ENCODE results near the gene NIP7.
"Not testable (repeated sequence)": the region's sequence is repeated elsewhere in the genome, so short reads cannot be mapped to it uniquely, and the experiment has no call there.

Gene NIP7
- 30.9 to 184 (median 50.4) reads per million in 3 experiments for total RNA-seq

DNA sequence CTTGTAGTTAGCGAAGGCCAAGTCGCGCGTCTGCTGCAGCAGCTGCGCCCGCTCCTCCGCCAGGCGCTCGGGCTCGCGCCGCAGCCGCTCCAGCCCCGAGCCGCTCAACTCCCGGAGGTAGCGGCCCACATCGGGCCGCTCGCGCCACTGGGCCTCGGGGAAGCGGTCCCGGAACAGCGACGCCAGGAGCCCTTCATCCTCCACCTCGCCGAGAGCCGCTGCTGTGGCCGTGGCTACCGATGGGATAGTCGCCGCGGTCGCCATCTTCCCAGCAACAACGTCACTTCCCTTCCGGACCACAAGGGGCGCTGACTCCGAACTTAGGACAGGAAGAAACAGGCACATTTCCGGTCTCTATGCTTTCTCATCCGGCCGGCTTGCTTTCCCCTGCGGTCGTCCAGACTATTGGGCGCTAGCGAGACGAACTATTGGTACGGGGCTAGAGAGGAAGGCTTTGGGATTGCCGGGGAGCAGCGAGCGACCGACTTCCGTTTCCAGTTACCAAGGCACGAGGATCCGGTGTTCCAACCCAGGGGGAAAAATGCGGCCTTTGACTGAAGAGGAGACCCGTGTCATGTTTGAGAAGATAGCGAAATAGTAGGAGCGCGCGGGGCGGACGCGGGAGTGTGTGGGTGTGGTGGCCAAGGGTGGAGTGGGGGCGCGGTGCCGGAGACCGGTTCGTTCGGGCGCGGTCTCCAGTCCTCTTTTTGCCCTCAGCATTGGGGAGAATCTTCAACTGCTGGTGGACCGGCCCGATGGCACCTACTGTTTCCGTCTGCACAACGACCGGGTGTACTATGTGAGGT lies at the start of gene NIP7, which contains the start of gene COG8:
TSS of gene NIP7 (plus strand) at position 484 of the 806 bp plus-strand sequence. CDS start at position 542, 58 bp downstream.
TSS of gene COG8 (minus strand) at position 276 of the 806 bp plus-strand sequence. CDS start at position 264, 12 bp downstream.
- peak; percentile 89 for DNase-seq

DNA sequence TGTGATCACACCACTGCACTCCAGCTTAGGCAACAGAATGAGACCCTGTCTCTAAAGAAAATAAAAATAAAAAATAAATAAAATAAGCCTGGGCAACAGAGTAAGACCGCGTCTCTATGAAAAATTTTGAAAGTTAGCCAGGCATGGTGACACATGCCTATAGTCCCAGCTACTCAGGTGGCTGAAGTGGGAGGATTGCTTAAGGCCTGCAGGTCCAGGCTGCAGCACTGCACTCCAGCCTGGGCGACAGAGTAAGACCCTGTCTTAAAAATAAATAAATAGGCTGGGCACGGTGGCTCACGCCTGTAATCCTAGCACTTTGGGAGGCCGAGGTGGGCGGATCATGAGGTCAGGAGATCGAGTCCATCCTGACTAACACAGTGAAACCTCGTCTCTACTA lies 47.9 kb upstream of the NIP7 start:
- DNase-seq = not testable (repeated sequence)

DNA sequence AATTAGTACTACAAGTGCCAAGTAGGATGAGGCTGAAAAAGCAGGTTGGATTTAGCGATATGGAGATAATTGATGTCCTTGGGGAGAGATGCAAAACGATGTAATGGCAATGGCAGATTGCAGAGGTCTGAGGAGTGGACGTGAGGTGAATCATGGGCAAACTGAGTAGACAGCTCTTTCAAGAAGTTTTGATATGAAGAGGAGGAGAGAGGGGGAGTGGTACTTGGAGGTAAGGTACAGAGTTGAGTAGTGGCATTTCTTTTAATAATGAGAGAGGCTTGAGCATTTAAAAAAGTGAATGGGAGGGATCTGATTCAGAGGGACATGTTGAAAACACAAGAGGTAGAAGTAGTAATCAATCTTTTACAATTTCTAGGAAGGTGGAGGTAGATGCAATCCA lies 46.2 kb upstream of the NIP7 start:
- no peak for DNase-seq

DNA sequence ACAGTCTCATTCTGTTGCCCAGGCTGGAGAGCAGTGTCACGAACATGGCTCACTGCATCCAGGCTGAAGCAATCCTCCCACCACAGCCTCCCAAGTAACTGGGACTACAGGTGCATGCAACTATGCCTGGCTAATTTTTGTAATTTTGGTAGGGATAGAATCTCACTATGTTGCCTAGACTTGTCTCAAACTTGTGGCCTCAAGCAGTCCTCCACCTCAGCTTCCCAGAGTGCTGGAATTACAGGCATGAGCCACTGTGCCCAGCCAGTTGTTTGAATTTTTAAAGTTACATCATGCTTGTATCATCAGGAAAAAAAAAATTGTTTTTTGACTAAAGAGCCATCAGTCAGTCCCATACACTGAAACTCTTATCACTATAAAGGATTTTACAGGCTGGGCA lies 45.5 kb upstream of the NIP7 start:
- DNase-seq = no peak

DNA sequence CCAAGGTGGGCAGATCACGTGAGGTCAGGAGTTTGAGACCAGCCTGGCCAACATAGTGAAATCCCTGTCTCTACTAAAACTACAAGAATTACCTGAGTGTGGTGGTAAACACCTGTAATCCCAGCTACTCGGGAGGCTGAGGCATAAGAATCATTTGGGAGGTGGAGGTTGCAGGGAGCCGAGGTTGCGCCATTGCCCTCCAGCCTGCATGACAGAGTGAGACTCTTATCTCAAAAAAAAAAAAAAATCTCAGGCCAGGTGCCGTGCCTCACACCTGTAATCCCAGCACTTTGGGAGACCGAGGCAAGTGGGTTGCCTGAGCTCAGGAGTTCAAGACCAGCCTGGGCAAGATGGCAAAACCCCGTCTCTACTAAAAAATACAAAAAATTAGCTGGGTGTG lies 42.8 kb upstream of the NIP7 start:
- not testable (repeated sequence) for DNase-seq

DNA sequence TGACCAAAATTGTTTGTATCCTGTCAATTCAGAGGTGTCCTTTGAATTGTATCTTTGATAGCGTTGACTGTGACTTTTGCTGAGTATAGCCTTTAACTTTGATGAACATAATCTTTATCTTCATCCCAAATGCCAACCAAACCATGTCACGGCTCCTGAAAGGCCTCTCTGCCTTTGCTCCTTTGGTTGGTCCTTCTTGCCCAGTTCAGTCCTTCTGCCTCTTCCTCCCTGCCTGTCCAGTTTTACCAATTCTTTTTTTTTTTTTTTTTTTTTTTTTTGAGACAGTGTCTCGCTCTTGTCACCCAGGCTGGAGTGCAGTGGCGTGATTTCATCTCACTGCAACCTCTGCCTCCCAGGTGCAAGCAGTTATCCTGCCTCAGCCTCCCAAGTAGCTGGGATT lies 41.3 kb upstream of the NIP7 start:
- no peak for DNase-seq

DNA sequence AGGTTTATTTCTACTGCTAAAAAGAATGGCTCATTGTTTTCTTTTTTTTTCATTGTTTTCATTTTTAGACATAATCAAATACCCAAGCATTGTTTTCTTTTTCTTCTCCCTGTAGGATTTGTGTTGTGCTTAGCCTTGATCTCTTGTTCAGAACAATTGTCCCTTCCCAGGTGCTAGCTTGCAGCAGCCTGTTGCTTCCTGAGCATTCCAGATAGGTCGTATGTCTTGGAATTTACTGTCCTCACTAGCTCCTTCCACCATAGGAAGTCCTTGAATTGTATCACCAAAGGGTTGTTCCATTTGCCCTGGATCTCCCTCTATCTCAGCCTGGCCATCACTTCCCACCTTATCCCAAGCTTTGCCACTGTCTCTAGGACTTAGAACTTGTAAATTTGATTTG lies 38.4 kb upstream of the NIP7 start:
- DNase-seq = no peak

DNA sequence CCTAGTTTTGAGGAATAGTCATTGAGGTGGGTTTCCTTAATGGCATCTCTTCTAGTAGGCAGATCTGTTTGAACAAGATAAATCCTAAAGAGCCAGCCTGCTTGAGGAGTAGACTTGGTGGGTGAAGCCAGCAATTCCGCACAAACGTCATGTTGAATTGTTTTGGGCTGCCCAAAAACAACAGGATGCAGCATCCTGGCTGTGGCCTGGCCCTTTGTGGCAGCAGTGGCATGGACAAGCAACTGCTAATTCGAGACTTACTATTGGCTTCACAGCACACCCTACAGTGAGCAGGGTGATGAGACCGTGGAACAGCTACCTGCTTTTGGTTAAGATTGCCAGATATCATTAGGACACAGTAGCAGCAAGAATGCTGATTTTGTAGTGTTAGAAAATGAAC lies 37.7 kb upstream of the NIP7 start:
- DNase-seq = no peak

DNA sequence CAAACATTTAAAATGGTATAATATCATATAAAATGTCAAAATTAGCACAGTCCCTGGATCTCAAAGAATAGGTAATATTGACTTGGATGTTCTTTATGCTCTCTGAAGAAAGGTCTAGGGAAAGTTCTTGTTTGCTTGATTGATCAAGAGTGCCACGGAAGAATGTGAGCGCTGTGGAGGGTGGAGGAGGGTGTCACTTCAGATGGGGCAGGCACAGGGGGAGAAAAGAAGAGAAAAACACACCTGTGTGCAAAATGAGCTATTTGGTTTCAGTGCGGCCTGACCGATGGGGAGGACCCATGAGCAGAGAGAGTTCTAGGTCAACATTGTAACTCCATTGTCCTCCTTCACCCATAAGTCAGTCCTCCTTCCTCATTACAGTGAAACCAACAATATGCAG lies 37.3 kb upstream of the NIP7 start:
- no peak for DNase-seq

DNA sequence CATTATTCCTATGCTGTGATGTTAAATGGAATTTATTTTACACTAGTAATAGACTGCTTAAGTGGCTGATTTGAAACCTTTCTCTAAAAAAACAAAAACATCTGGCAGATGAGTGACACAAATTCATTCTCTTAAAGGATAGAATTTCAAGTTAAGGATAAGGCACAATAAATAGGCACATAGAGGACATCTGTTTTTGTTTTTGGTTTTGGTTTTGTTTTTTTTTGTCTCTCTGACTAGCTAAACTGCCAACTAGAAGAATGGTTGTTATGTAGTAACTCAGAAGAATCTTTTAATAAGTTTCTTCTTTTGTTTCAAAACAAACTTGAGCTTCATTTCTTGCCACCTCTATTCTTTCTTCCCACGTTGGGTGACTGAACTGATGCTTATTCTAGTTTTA lies 33.5 kb upstream of the NIP7 start:
- no peak for DNase-seq

DNA sequence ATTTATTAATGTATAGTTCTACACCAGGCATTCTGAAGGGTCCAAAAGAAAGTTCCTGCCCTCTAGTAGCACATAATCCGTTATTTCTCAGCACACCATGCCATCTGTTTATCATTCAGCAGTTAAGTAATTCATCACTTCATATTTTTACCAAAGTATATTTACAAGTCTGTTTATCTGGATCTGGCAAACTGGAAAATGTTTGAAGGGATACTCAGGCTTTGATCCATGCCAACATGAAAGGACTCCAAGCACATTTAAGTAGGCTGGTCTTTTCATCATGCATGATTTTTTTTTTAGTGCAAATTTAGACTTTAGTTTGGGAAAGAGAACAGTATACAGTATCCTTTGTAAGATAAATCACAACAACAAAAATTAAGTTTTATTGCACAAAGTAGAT lies 32.5 kb upstream of the NIP7 start:
- no peak for DNase-seq

DNA sequence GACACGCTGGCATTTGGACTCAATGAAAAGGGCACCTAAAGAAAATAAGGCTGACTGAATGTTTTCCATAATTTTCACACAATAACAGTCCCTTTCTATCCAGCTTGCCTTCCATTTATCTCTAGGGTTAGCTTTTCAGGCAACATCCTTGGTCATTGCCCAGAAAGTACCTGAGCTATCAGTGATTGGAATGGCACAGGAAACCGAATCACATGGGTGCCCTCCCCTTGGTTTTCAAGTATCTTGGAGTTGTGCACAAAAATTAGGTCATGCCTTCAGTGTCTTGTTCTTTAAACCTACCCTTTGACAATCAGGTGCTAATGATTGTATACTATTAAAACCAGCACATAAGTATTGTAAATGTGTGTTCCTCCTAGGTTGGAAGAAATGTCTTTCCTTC lies 31.7 kb upstream of the NIP7 start:
- DNase-seq = no peak

DNA sequence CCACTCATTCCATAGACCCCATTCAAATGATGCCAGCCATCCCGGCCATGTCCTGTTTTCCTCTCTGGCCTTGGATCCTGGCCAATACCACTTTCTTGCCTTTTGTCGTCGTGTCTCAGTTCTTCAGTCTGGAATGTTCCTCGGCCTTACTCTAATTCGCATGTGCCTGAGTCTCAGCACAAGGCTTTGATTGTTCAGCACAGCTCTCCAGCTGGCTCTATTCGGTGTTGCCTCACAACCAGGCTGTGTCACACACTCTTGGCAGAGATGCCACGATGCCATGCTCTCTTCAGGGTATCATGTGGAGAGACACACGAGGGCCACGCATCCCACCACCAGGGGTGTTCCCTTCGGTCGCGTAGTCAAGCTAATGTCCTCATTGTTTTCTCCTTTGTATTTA lies 30.3 kb upstream of the NIP7 start:
- no peak for DNase-seq

DNA sequence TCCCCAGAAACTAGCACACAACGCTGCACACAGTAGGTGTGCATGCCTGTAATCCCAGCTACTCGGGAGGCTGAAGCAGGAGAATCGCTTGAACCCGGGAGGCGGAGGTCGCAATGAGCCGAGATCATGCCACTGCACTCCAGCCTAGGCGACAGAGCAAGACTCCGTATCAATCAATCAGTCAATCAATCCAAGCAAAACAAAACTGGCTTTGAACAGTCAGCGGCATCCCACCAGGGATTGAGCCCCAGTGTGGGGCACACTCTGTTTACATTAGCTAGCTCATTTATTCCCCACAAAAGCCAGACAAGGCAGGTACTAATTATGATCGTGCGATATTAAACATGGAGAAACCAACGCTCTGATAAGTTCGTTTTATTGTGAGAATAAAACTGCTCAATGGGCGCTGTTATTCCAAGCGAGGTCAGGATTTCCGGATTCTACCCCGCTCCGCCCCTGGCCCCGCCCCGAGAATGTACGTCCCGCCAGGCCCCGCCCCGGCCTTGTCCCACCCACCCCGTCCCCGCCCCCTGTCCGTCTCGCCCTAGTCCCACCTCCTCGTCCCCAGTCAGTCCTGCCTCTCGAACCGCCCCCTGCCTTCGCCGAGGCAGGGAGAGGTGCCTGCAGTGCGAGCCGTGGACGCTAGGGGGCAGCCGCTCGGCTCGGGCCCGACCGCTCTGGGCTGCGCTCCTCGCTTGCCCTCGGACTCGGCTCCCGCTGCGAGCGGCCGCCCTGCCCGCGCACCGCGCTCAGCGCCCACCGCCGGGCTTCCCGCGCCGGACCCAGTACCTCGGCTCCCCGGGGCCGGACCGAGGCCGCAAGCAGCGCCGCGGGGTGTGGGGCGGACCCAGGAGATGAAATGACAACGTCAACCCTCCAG lies 28.7 kb upstream of the NIP7 start, which contains the start of gene VPS4A:
TSS of gene VPS4A (plus strand) at position 698 of the 880 bp plus-strand sequence. CDS start at position 860, 162 bp downstream.
- DNase-seq = peak; percentile 97

DNA sequence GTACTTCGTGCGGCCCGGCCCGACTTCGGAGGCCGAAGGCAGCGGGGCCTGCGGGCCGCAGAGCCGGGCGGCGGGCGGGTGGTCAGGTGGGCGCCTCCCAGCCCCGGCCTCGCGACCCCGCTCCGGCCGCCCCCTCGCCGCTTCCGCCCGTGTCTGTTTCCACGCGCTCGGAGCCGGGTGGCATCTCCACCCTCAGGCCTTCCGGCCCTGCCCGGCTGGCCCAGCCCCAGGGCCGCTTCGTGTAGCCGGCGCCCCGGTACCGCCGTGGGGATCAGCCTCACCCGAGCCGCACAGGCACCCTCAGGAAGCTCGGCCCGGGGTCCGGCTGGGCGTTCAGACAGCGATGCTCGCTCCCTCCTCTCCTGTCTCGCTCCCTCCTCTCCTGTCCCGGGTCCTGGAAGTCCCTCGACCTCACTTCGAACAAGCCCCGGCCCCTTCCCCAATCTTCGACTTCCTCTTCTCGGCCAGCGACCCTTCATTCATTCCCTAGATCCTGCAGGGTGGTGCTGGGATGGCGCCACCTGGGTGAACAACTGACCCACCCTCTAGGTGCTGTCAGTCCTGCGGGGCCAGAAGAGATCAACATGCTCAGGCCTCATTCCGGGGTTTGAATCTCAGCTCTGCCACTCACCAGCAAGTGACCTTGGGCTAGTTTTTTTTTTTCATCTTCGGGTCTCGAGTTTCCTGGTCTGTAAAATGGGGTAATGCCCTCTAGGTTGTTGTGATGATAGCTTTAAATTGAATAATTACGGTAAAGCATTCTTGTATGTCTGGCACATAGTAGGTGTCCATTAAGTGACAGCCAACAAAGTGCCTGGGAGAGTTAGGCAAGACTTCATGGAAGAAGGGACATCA lies 27.8 kb upstream of the NIP7 start:
- no peak for DNase-seq

DNA sequence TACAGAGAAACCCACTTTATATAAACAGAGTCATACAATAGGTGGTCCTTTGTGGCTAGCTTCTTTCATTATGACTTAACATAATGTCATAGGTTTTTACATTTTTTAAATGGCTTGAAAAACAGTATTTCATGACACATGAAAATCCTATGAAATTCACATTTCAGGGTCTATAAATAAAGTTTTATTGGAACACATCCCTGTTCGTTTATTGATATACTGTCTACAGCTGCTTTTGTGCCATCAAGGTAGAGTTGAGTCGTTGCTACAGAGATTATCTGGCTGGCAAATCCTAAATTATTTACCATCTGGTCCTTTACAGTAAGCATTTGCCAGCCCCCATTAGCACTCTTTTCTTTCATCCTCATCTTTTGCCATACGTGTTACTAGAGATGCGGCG lies 26.1 kb upstream of the NIP7 start:
- DNase-seq = no peak

DNA sequence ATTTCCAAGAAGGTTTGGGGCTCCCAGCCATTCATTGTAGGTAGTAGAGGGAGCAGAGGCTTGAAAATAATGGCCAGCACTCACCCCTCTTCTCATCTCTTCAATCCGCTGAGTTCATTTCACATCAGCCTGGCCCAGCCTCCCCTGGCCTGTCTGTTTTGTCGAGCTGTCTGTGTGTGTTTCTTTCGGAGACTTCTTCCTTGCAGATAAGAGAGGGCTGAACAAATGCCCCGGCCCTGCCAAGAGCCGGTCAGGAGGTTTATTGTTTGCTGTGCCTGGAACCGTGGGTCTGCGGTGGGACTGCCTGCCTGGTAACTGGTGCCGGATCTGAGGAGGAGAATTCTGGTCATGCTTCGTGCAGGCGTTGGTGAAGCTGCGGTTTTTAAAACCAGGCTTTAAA lies 25.0 kb upstream of the NIP7 start:
- DNase-seq = no peak

DNA sequence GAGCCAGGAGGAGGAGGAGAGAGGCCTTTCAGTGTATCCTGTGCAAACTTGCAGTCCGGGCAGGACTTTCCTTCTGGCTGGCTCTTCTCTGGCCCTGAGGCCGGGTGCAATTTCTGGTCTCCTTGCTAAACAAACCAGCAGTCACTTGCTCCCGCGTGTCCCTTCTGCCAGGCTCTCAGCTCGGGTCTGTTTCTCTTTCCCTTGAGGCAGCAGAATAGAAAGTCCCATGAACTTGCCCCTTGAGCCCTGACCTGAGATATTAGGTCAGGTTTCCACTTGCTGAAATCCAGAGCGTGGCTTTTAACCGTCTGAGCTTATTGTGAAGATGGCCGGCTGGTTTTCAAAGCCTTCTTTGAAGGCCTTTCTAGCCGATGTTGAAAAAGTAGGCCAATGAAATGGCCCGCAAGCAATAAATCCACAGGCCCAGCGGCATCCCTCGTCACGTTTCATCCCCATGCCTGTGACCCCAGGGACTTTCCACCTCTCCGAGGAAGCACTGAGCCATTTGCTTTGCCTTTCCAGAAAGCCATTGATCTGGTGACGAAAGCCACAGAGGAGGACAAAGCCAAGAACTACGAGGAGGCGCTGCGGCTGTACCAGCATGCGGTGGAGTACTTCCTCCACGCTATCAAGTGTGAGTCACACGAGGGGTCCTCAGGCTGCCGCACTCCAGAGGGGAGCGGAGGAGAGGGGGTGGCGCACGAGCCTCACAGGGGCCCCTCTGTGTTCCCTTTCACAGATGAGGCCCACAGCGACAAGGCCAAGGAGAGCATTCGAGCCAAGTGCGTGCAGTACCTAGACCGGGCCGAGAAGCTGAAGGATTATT lies 23.9 kb upstream of the NIP7 start:
- no peak for DNase-seq

DNA sequence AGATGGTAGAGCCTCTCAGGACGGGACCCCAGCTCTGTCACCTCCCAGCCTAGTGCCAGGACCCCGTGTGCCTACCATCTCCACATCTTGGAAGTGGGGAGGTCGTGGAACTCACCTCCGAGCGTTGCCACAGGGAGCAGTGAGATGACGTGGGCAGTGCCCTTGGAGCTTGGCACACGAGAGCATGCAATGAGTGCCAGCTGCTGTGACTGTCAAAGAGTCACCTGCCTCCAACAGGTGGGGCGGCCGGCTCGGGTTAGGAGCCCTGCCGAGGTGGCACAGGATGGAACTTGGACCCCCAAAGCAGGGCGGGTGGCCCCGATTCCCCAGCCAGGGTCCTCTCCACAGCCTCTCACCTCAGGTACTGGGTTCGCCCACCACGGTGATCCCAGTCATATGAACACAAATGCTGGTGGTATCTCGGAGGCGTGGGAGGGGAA lies 23.0 kb upstream of the NIP7 start:
- DNase-seq = no peak

DNA sequence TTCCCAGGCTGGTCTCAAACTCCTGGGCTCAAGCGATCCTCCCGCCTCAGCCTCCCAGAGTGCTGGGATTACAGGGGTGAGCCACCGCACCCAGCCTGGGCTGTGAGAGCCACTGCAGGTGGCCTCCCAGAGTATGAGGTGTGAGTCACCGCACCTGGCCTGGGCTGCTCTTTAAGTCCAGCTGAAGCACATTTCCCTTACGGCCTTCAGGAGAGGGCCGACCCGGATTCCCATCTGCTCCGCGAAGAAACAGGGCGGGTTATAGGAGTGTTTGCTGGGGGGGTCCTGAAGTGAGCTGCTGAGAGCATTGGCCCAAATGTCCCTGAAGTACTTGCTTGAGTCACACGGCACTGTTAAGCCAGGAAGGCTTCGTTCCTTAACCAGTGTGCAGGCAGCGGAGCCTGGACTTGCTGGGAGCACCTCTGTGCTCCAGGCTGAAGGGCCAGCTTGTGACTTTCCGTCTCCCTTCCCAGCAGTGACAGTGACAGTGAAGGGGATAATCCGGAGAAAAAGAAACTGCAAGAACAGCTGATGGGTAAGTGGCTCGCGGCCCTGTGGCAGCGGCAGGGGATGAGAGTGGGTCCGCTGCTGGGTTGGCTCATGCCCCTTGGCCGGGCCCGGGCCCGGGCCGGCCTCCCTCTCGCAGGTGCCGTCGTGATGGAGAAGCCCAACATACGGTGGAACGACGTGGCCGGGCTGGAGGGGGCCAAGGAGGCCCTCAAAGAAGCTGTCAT lies 21.2 kb upstream of the NIP7 start:
- no peak for DNase-seq

DNA sequence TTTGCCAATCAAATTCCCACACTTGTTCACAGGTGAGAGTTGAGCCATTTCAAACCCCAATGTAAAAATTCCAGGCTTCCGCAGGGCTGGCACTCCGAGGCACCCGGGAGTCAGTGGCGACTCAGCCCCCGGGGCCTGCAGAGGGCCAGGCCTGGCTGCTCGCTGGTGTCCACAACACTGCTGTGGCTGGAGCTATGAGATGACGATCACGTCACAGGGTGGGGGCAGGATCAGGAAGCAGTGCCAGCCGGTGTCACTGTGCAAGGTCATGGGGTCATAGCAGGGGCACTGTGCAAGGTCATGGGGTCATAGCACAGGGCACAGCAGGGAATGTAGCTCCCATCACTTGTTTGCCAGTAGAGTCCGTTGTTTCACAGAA lies 20.7 kb upstream of the NIP7 start:
- no peak for DNase-seq

All from central memory CD4-positive, alpha-beta T cell (primary cell).